GM19193 (cell line): ENCODE measurements around the gene BDKRB1.

Source experiments
- POLR2A ChIP-seq: IDR thresholded peaks from 4 replicates; pipeline ENCODE4 v1.6.1; 2011; ENCODE audit not compliant: insufficient read depth, insufficient read length; ENCODE audit errors: extremely low read depth

BDKRB1 gene

DNA sequence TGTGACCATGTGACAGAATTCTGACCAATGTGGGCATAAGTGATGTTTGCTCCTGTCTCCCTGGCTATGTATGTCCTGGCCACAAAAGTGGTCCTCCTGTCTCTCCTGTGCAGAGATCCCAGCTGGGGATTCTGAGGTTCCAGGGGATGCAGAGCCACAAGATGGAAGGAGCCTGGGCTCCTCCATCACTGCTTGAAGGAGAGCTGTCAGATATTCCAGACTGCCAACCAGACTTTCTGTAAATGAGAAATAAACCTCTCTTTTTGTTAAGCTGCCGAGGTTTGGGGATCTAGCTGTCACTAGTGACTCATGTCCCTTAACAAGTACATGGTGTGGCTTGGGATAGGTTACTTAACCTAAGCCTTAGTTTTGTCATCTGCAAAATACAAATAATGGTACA, 21.9 kb downstream of the BDKRB1 start:
- no peak for TF ChIP-seq POLR2A

DNA sequence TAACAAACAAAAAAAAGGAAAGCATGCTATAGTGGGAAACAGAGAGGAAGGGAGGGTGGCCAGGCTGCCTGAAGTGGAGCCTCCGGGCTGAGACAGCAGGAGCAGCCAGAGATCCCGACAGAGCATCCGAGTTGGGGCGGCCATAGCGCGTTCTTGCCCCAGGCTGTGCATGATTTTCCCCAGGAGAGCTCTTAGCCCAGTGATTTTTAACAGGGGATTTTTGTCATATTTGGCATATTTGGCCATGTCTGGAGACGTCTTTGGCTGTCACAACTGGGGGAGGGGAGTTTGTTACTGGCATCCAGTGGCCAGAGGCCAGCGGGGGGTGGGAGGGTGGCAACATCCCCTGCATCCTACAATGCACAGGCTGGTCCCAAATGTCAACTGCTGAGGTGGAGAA, 23.6 kb downstream of the BDKRB1 start:
- TF ChIP-seq POLR2A = no peak

DNA sequence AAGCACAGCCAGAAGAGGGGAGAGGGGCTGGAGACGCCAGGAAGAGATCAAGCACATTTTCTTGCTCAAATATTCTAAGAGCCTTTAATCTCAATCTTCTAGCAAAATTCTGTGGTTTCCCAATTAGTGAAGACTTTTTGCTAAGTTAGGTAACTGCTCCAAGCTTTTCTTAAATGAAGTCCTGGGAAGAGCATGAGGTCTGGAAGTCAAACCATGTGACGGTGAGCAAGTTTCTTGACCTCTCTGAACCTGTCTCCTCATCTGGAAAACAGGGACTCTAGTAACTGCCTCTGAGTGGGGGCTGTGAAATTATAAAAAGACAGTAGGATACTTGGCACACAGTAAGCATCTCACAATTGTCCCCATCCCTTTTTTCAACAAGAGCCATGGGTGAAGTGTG, 24.1 kb downstream of the BDKRB1 start:
- no peak for TF ChIP-seq POLR2A

DNA sequence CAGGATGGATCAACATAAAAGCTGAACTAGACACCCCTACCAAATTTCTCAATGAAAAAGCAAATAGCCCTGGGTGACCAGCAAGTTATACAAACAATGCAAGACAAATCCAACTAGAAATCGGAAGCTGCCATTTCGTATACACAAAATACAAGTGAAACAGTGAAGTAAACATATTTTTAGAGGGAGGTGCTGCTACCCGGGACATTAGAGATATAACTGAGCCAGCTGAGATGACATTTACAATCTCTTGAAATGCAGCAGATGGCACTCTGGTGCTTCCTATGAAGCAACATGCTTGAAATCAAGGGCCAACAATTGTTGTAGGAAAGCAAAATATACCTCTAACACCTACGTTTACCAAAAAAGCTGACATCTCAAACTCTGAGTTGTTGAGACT, 25.5 kb downstream of the BDKRB1 start:
- TF ChIP-seq POLR2A = no peak

DNA sequence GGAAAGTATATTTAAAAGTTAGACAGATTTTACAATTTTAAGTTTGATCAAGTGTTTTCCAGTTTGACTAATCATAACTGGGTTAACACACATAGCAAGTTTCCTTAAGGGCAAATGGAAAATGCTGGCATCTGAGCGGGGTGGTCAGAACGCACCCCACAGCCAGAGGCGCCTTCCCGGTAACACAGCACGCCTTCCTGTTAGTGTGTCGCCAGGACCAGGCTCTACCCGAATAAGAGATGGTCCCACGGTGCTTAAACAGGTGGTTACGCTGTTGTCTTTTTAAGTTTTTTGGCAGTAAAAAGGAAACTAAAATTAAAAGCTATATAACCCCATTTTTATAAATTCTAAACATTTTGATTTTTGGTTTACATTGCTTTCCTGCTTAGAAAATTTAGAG, 28.0 kb downstream of the BDKRB1 start:
- TF ChIP-seq POLR2A = no peak

DNA sequence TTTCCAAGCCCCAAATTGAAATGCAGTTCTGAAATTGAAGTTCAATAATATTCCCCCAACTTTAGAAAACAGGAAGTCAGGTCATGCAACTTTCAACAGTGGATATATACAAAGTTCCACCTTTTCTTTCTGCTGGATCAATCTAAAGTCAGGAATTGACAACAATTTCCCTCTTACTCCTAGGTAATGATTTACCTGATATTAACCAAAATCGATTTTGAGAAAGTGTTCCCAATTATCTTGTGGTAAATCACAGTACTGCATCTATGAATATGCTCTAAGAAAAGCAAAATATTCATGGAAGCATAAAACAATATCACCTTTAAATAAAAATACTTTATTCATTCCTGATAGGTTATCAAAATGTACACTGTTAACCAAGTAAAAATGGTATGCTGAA, 28.4 kb downstream of the BDKRB1 start:
- TF ChIP-seq POLR2A = no peak

DNA sequence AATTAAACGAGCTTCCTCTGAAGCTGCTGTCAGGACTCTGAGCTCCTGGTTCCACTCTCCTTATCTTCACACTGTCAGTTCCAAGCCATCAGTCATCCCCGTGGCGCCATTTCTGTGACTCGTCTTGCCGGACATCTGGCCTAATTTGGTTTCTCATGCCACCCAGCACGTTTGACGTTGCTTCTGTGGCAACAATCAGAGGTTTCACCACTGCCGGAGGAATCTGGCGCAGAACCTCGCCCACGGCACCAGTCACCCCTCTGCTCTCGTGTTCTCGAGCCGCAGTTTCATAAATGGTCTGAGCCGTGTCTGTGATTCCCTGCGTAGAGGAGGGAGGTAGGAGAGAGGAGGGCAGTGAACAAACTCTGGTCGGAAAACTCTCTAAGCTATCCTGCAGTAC, 29.7 kb downstream of the BDKRB1 start:
- no peak for TF ChIP-seq POLR2A

DNA sequence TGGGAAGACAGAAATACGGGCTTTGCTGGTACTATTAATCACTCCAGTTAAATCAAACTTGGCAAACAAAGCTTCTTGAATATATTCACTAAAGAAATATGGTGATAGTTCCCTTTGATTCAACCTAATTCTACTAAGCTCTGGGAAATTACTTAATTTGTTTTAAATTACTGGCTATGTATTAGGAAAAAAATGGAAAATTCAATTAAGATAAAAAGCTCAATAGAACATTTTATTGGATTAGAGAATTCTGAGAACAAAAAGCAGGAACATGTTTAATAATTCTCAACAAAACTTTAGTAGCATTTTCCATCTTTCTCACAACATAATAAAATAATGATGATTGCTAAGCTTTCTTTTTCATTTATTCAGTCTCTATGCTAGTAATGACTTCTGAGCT, 30.2 kb downstream of the BDKRB1 start:
- no peak for TF ChIP-seq POLR2A

DNA sequence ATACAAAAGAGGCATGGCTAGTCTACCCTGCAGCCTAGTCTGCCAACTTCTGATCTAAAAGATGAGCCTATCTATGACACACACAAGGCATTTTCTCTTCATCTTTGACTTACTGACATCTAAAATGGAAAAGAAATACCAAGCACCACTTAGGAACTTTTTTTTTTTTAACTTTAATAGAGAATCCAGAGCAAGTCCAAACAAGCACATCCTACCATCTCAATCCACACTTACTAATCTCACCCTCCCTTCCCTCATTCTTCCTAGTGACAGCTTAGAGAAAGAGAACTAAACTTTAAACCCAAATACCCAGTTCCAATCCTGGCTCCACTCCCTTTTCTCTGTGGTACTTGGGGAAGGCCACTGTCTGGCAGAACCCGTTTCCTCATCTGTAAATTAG, 31.8 kb downstream of the BDKRB1 start:
- no peak for TF ChIP-seq POLR2A

DNA sequence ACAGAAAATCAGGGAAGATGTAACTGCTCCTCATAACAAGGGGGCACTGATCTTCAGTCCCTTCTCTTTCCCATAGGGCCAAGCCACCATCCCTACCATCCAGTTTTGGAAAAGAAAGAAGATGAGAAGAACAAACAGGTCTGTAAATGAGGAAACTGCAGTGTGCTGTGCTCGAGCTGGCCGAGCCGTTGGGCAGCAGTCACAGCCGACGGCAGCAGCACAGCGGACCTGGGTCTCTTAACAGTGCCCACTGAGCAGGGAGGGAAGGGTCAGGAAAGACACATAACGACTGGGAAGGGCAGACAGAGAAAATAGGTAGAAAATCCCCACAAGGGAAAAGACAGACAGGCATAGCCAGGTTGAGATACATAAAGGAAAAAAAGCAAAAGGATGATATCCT, 38.2 kb downstream of the BDKRB1 start:
- no peak for TF ChIP-seq POLR2A

DNA sequence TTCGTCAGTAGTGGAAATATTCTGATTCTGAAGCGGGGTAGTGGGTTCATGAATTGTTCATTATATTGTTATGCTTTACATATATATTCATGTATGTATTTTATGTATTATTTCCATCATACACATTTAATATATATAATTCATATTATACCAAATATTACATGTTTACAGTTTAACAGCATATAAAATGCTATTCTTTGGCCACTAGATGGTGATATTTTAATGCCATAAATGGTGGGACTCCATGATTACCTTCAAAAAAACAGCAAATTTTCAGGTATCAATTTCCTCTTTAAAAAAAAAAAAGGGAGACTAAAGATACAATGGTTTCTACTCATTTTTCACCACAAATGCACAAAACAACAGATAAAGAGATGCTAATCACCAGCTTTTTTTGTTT, 41.0 kb downstream of the BDKRB1 start:
- TF ChIP-seq POLR2A = no peak

DNA sequence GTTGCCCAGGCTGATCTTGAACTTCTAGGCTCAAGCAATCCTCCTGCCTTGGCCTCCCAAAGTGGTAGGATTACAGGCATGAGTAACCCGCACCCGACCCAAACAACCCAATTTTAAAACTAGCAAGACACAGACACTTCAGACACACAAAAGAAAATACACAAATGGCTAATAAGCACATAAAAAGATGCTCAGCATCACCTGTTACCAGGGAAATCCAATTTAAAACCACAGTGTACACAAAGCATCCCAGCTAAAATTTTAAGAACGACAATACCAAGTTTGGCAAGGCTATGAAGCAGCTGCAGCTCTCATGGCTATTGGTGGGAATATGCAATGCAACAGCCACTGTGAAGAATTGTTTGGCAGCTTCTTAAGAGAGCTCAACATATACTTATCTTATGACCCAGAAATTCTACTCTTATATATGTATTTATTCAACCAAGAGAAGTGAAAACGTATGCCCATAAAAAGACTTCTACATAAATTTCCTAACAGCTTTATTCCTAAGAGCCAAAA, 42.0 kb downstream of the BDKRB1 start:
- no peak for TF ChIP-seq POLR2A

DNA sequence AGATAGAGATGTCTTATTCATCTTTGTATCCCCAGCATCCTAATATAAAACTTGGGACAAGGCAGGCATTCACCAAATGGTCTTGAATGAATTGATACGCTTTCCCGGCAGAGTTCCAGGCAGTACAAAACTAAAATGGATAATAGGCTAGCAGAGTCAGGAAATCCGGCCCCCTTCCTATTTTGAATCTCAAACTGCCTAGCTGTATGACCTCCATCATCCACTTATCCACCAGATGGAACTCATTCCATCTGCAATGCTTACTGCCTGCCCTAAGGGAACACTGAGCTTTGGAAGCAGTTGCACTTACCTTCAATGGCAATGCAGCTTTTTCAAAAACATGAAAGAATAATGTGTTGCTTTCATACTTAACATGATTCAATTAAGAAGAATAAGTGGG, 43.4 kb downstream of the BDKRB1 start:
- no peak for TF ChIP-seq POLR2A

DNA sequence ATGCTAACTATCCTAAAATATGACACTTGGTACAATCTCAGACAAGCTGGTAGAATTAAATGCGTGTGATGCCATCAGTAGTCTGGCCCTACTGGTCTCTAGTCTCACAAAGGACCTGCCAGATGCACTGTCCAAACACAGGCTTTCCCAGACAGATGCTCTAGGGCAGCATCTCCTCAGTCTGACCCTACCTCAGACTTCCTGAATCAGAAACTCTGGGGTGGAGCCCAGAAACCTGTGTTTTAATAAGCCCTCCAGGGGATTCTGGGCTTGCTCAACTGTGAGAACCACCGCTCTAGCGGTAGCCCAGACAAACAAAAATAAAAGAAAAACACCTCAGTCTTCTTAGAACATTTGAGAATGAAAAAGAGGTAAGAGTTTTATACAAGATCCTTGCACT, 48.0 kb downstream of the BDKRB1 start:
- no peak for TF ChIP-seq POLR2A

DNA sequence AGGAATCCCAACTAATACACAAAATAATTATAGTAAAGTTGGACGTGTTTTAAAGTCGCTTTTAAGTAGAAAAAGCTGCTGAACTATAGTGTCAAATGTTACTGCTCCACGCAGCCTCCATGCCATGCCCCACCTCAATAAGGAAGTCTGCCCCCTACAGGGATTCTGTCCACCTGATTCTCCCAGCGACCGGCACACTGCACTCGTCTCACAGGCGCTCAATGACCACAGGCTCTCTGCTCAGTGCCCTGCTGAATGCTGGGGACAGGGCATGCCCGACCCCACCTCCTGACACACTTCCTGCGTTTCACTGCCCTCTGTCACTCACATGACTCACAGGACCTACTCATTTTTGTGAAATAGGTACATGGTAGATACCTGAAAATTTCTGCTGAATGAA, 48.9 kb downstream of the BDKRB1 start:
- no peak for TF ChIP-seq POLR2A

DNA sequence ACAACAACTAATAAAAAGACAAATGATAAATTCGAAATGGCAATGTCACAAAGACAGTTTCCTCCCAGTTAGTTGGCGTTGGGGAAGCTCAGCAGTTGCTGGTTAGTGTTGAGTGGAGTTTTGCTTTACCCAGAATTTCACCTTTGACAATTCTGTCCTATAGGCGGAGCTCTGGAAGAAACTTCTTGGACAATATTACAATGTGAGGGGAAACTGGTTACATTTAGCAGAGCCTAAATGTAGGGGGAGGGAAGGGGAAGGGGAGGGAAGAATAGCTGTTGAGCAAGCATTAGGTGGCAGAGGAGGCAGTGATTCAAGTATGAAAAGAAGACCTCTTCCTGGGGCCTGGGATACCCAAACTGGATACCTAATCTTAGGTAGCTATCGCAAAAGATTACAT, 51.4 kb downstream of the BDKRB1 start:
- no peak for TF ChIP-seq POLR2A

DNA sequence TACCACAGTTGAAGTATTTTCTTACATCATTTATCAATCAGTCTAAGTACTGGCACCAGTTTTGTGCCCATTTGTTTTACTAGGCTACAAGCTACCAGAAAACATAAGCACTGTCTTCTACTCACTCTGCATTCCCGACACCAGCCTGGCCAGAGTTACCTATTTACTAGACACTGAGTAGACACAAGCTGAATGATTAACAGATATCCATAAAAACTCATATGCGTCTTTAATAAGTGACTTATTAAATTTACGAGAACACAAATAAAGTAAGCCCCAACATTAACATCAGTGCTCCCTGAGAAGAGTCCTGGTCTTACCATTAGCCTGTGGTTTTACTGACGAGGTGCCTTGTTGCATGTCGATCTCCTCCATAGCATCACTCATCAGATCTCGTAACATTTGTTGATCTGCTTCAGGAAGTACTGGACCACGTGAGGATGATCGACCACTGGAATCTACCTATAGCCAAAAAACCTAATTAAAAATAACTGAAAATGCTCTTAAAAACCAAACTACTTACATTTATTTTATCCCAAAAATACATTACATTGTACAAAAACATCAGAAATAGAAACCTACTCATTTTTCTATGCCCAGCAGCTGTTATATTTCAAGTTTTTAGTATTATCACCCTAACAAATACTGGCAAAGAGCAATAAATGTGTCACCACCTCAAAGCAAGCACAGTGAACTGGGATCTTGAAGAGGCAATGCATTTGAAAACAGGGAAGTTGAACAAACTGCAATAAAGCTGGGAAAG, 53.3 kb downstream of the BDKRB1 start:
- TF ChIP-seq POLR2A = no peak

DNA sequence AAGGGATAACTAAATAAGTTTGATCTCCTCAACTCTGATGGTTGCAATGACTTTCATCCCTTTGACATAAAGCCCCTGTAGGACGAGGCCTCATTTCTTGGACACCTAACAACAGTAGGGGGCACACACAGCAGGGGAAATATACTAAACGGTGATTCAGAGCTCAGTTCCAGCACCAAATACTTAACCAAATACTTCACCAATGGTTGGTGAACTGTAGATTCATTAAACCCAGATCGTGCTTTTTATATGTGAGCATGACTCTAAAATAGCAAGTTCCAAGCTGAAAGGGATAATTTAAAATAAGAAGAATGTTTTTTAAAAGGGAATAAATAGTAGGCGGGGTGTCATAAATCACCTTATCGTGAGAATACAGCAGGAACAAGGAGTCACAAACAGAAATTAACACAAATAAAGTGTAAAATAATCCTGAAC, 53.9 kb downstream of the BDKRB1 start:
- TF ChIP-seq POLR2A = no peak

DNA sequence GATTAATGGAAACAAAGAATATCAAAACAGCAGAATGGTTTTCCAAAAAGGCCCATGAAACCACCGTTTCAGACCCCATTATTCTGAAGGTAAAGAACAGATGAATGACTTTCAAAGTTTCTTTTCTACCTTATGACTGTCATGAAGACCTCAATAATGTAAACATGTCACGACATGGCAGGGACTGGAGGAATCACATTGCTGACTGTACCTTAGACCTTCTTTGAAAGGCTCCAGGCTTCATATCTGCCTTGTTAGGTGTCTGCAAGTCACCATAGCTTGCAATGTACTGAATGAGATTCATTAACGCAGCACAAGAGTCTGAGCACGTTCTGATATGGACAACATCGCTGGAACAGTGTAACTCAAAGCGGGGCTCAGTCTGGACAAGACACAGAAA, 54.9 kb downstream of the BDKRB1 start:
- no peak for TF ChIP-seq POLR2A
